HG03064 (cell line): Measurements from ENCODE around the gene EXT2.

Experiments used
- ATAC-seq: cut with Tn5 transposase; IDR thresholded peaks from one replicate; pipeline ENCODE4 v1.9.1; 2021; ENCODE audit warnings: low read depth; ENCODE audit not compliant: unreplicated experiment

The EXT2 gene

DNA sequence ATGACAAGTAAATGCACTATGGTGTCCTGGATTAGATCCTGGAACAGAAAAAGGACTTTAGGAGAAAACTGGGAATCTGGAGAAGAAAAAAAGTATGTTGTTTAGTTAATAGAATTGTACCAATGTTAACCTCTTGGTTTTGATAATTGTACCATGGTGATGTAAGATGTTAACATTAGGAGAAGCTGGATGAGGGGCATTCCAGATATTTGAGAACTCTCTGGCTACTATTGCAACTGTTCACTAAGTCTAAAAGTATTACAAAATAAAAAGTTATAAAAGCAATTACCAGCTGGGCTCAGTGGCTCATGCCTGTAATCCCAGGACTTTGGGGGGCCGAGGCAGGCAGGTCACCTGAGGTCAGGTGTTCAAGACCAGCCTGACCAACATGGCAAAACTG, 66.5 kb downstream of the EXT2 start:
- ATAC-seq: no peak

- ATAC-seq: no peak
These were observed 67.2 kb downstream of the EXT2 start for GRCh38 chr11:44162662-44163061.

DNA sequence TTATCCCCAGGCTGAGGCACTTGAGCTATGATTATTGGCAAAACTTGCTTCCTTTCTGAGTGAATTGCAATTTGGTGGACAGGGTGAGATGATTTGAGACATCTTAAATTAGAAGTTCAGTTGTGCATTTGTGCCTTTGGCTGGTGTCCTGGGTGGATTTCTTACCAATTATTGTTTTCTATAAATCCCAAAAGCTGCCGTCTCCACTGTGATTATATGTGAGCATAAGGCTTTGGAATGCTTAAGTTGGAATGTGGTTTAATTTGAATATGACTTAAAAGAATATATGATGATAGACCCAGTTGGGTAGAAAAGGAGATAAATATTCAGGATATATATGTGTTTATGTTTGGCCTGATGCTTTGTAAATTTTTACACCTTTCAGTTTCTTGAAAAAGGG, 70.0 kb downstream of the EXT2 start:
- ATAC-seq: no peak

DNA sequence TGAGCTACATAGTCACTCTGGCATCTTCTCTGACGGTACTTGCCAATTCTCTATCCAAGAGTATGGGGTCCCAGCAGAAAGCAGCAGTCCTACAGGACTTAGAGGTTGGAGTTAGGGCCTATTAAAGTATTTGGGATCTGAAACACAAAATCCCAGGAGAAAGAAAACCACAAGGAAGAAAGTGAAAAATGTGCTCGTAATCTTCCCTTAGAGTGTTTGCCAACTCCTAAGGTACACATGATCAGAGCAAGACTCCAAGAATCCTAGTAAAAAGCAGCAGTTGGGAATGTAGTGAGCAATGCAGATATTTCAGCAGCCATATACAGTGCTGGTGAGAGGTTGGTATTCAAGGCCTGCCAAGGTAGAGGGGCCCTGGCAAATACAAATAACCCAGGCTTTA, 71.6 kb downstream of the EXT2 start:
- no peak for ATAC-seq

DNA sequence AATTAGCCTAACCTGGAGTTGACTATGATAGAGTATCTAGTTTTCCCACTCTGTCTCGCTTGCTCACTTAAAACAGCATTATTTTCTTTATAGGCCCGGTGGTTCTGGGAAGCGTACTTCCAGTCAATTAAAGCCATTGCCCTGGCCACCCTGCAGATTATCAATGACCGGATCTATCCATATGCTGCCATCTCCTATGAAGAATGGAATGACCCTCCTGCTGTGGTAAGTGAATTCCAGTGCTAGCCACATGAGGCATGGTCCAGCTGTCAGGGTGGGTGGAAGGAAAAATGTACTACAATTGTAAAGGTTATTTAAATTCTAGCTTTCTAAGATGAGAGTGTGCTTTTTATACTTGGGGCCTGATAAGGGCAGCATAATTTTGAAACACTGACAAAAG, 76.0 kb downstream of the EXT2 start:
- ATAC-seq: no peak

- no peak for ATAC-seq
These were observed 77.5 kb downstream of the EXT2 start for GRCh38 chr11:44172966-44173365.

- no peak for ATAC-seq
These were observed 79.4 kb downstream of the EXT2 start for GRCh38 chr11:44174842-44175241.

DNA sequence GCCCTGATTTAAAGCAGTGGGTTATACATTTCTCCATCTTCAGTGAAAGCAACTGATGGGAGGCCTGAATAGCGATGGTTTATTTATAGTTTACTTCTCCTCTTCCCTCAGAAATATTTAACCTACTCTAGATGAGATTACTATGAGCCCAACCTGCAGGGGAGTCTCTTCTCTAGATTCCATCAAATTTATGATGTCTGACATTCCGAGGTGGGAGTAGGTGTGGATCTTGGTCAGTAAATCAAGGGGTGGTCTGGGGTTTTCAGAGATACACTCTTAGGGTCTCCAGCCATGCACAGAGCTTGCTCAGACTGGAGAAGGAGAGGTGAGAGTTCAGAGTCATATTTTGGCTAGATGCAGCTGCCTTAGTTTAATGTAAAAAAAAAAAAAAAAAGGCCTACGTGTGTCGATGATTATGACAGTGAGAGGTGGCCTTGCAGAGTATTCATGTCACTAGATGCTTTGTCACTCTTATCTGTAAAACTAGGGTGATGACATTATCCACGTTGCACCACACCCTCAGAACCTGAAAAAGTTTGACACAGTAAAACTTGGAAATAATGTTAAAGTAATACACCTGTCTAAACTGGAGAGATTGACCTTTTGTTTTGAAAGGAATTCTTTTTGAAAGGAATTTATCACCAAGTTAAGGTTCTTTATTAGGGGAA, 81.2 kb downstream of the EXT2 start:
- no peak for ATAC-seq

- ATAC-seq: no peak
These were observed 82.4 kb downstream of the EXT2 start for GRCh38 chr11:44177905-44178304.

- ATAC-seq: no peak
These were observed 82.9 kb downstream of the EXT2 start for GRCh38 chr11:44178381-44178780.

GRCh38 chr11:44179173-44179572, 83.7 kb downstream of the EXT2 start:
- no peak for ATAC-seq

DNA sequence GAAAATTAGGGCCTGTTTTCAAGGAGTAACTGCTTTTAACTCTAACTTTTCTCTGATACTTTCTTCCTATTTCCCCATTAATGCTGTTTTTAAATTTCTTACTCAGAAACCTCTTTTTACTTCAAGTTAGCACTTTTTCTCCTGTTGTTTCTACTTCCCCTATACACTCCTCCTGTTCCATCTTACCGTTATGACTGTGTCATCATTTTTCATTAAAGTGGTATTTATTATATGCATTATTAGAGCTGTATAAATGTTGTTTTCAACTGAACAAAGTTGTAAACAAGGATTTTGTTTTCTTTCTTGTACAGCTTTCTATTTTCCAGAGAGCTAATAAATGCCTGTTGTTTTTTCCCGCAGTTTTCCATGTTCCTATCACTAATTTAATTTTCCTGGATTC, 84.6 kb downstream of the EXT2 start:
- ATAC-seq: no peak

GRCh38 chr11:44185522-44185921, 90.0 kb downstream of the EXT2 start:
- ATAC-seq: no peak

GRCh38 chr11:44186321-44186930, 90.9 kb downstream of the EXT2 start:
- ATAC-seq: no peak

GRCh38 chr11:44188643-44189042, 93.2 kb downstream of the EXT2 start:
- no peak for ATAC-seq

- ATAC-seq: no peak
These were observed 94.8 kb downstream of the EXT2 start for GRCh38 chr11:44189986-44190882.

- no peak for ATAC-seq
These were observed 95.4 kb downstream of the EXT2 start for GRCh38 chr11:44190883-44191230.

- ATAC-seq: no peak
These were observed 96.0 kb downstream of the EXT2 start for GRCh38 chr11:44191322-44192016.

DNA sequence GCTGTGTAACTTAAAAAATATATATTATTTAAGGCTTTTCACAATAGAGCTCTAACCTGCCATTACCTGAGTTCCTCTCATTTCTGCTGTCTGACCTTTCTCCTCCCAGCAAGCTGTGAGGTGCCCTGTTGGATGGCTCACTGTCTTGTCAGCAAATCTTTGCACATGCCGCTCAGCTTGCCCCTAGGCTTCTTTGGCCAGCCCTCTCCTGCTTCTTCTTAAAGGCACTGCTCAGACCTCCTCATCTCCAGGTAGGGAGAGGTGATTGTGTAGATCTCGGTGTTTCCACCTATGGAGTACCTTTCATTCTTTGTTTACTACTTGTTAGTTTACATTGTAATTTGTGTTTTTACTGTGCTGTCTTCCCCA, 96.5 kb downstream of the EXT2 start:
- no peak for ATAC-seq

DNA sequence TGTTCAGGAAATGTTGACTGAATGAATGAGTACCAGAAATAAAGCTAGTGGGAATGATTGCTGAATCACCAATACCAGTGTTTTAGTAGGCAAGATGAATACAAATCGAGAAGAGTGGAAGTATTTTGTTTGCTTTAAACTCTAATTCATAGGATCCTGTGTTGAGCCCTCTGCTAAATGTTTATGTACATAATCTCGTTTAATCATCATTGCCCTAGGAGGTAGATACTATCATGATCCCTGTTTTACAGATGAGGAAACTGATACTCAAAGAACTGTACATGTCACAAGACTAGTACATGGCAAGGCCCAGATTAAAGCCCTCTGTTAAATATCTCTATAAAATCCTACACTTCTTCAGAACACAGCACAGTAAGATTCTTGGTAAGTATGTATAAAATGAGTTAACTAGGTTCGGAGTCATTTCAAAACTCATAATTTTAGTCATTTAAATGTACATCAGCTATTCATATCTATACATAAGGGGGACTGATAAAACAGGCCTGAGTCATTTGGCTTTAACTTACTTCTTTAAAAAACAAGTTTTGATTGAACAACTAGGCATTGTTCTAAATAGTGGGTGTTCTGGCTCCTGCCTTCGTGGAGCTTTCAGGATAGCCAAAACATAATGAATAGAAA, 97.1 kb downstream of the EXT2 start:
- ATAC-seq: no peak

- ATAC-seq: no peak
These were observed 98.4 kb downstream of the EXT2 start for GRCh38 chr11:44193856-44194255.
